GM21576 (cell line): Measurements from ENCODE around the gene LYRM1.
"Not testable (repeated sequence)": the region's sequence is repeated elsewhere in the genome, so short reads cannot be mapped to it uniquely, and the experiment has no call there.

Experiments used
- ATAC-seq: cut with Tn5 transposase; IDR thresholded peaks from one replicate; pipeline ENCODE4 v1.9.1; 2021; ENCODE audit warnings: mild to moderate bottlenecking, moderate library complexity; ENCODE audit not compliant: unreplicated experiment

Gene LYRM1

GRCh38 chr16:20901436-20902112 is 1.0 kb downstream of the LYRM1 start:
- no peak for ATAC-seq

DNA sequence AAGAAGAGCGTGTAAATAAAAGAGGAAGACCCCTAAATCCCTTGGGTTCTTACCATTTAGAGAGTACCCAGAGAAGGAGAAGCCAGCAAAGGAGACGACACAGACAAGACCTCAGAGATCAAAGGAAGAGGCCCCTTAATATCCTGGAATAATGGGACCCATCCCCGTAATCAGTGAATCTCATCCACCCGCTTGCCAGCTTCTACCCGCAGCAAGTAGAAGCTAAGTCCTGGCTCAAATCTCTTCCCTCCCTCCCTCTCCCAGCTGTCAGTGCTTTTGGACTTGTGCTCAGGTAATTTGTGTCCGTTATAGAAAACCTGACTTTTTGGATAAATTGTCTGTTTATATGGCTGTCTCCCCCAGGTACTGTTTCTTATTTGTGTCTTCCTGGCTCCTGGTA is 1.9 kb downstream of the LYRM1 start:
- ATAC-seq: no peak

GRCh38 chr16:20903116-20903898 is 2.7 kb downstream of the LYRM1 start:
- no peak for ATAC-seq

DNA sequence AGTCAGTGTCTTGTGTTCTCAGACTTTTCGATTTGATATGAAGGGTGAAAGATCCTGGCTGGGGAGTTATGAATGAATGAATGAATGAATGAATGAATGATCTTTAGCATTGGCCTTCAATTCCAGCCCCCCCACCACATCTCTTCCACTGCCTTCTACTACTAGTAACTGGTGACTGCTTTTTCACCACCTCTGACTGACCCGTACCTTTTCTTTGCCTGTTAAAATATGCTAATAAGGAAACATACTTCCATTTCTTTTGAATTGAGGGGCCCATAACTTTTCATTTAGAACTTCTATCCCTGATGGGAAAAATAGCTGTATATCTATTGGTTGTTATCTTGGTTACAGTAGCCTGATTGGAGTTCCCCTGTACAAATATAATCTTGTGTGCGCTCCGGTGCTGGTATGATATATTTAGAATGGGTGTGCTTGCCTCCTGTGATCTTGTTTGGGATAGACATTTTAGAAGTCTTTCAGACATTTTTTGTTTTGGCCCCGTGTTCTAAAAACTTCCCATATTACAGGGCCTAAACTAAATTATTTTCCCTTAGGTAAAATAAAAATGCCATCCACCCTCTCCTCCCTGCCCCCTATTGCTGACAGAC is 3.4 kb downstream of the LYRM1 start:
- ATAC-seq: no peak

GRCh38 chr16:20904507-20905081 is 4.0 kb downstream of the LYRM1 start:
- ATAC-seq: no peak

DNA sequence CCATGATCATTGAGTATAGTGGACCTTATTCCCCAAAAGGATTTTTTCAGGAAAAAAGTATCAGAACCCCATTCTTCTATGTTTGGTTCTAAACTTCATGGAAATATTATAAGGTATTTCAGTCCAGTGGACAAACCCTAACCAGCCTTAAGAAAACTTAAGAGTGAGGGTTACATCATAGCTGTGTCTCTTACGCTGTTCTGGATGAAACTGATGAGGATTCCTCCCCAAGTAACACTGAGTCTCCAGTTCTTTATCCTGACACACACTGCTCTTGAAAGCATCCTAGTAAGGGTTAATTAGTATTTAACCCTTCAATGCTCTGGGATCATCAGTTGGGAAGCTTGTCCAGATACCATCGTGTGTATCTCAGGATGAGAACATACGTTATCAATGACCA is 5.0 kb downstream of the LYRM1 start:
- no peak for ATAC-seq

GRCh38 chr16:20906341-20907255 is 6.0 kb downstream of the LYRM1 start:
- ATAC-seq: no peak

- no peak for ATAC-seq
These were observed 10.3 kb downstream of the LYRM1 start for GRCh38 chr16:20910781-20911321.

DNA sequence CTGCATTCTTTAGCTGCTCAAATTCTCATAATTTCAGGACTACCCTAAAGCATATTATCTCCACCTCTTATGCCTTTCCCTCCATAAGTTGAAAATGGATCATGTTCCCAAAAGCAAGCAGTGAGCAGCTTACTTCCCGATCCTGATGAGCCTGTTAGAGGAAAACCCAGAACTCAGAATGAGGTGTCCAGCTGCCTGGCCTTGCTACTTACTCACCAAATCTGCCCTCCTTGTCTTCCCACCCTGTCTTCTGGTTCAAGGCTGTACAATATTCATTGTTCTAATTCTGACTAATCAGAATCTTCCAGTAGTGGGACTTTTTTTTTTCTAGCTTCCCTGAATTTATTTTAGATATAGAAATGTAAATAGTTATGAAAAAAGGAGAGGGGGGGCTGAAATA is 10.8 kb downstream of the LYRM1 start:
- ATAC-seq: no peak

- ATAC-seq: no peak
These were observed 15.7 kb downstream of the LYRM1 start for GRCh38 chr16:20916289-20916688.

- ATAC-seq: no peak
These were observed 16.4 kb downstream of the LYRM1 start for GRCh38 chr16:20916942-20917341.

DNA sequence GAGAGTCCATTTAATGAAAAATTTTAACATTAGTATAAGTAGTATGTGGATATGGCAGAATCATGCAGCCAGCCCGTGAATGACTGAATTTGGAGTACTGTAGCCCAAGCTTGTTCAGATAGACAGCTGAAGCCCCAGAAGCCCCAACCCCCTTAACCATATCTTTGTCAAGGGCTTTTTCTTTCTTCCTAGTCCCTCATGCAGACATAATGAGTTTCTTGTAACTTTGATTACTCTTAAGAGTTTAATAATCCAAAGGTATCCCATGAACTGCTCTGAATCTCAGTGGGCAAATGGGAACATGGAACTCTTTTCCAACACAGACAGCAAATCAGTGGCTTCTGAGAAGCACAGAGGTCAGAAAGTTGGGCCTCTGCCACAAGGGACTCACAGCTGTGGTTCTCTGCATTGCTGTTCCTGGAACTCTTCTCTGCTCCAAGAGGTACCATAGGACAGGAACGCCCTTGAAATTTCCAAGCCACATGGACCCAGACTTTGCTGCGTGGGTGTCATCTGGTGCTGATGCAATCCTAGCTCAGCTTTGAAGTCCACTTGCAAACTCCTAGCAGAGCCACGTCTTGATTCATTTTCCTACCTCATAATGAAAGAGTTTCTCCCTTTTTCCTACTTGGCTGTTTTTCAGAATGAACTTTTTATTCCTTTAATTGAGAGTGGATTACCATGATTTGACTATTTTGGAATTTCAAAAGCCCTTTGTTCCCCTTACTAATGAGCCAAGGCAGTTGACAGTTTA is 18.1 kb downstream of the LYRM1 start:
- no peak for ATAC-seq

DNA sequence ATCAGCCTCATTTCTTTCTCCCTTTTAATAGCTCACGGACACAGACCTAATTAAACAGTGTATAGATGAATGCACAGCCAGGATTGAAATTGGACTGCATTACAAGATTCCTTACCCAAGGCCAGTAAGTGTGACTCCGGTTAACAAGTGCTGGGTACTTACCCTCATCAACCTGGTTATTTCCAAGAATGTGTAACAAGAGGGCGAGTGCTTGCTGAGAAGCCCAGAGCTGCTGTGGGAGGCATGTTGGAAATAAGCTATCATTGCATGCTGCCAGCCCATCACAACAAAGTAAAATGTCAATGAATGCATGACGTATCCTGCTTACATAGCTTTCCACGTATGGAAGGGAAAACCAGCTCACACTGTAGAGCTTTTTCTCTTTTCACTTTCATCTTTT is 19.5 kb downstream of the LYRM1 start:
- ATAC-seq: no peak

DNA sequence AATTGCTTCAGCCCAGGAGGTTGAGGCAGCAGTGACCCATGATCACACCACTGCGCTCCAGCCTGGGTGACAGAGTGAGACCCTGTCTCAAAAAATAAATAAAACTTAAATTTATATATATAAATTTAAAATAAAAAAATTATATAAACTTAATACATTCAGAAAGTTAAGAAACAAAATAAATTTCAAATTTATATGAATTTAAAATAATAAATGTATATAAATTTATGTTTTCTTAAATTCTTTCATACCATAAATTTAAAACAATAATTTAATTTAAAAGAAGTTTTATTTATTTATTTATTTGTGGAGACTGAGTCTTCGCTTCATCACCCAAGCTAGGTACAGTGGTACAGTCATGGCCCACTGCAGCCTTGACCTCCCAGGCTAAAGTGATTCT is 20.2 kb downstream of the LYRM1 start:
- ATAC-seq: no peak

DNA sequence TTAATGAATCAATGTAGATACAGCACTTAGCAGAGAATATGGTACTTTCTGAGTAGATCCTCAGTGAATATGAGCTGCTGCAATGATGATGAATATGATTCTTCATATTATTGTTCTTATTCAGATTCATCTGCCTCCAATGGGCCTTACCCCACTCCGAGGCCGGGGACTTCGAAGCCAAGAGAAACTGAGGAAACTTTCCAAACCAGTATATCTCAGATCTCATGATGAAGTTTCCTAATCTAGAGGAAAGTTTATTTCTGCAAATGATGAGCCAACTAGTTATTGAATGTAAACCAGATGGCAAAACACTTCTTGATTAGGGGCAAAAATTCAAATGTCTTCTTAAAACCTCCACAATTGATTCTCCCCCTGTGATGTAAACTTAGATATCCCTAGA is 23.3 kb downstream of the LYRM1 start:
- no peak for ATAC-seq

DNA sequence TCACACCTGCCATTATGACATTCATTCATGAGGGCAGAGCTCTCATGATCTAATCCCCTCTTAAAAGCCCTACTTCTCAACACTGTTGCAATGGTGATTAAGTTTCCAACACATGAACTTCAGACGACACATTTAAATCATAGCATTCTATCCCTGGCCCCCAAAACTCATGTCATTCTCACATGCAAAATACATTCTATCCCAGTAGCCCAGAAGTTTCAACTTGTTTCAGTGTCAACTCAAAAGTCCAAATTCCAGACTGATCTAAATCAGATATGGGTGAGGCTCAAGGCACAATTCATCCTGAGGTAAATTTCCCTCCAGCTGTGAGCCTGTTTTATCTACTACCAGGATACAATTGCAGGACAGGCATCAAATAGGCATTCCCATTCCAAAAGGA is 25.2 kb downstream of the LYRM1 start:
- ATAC-seq: no peak

DNA sequence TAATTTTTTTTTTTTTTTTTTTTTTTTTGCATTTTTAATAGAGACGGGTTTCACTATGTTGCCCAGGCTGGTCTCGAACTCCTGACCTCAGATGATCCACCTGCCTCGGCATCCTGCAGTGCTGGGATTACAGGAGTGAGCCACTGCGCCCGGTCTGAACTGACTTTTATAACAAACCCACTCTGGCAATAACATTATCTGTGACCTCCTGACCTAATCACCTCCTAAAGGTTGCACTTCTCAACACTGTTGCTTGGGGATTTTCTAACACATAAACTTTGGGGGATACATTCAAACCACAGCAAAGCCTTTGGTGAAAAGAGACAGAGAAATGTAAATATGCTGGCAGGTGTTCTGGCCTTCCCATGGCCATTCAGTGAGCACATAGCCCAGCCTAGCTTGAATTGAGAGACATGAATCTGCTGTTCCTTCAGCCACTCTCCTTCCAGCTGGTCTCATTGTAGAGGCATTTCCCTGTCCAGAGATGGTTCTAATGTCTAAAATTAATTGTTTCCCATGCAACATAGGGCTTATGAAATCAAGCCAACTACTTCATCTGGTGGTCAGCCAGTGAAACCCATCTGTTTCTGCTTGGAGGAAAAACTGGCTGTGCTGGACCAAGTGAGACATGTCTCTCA is 28.3 kb downstream of the LYRM1 start:
- ATAC-seq: no peak

GRCh38 chr16:20929676-20930364 is 29.2 kb downstream of the LYRM1 start:
- ATAC-seq: not testable (repeated sequence)

DNA sequence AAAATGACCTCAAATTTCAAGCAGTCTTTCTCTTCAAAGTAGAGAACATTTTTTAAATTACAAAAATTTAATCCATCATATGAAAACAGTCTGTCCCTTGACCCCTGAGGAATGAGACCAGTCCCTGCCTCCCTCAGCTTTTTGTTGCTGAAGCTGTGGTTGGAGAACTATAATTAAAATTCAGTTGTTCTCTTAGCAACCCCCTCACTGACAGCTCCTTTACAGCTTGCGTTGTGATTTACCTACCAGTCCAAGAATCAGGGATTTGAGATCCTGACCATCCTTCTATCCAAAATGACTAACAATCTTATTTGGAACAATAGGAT is 29.8 kb downstream of the LYRM1 start:
- ATAC-seq: no peak
